ENCODE results near the gene HMG20A. TPM values are rescaled to one million over a fixed set of nuclear protein-coding genes. Genes with fewer than 3 reads are reported as not detected.

Gene HMG20A
- total and polyA plus RNA-seq, 2 of the 13 experiments (the other 11 are each of a cell fraction or from before 2014, with no cell fraction given) = 28.0 to 35.2 TPM

- TF ChIP-seq ZFP36L1 (CRISPR knock-in tag; IDR thresholded peaks at IDR 0.05) = no peak
- peak; percentile 96 for TF ChIP-seq ZNF777 (CRISPR knock-in tag; IDR thresholded peaks at IDR 0.05)
- TF ChIP-seq, protein P1, sequence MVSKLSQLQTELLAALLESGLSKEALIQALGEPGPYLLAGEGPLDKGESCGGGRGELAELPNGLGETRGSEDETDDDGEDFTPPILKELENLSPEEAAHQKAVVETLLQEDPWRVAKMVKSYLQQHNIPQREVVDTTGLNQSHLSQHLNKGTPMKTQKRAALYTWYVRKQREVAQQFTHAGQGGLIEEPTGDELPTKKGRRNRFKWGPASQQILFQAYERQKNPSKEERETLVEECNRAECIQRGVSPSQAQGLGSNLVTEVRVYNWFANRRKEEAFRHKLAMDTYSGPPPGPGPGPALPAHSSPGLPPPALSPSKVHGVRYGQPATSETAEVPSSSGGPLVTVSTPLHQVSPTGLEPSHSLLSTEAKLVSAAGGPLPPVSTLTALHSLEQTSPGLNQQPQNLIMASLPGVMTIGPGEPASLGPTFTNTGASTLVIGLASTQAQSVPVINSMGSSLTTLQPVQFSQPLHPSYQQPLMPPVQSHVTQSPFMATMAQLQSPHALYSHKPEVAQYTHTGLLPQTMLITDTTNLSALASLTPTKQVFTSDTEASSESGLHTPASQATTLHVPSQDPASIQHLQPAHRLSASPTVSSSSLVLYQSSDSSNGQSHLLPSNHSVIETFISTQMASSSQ (IDR thresholded peaks at IDR 0.05; ENCODE audit: low read depth) = no peak
- TF ChIP-seq, protein P1 (CRISPR knock-in tag; IDR thresholded peaks at IDR 0.05; ENCODE audit: borderline replicate concordance) = no peak
- no peak for TF ChIP-seq CHD4 (IDR thresholded peaks at IDR 0.05; ENCODE audit: borderline replicate concordance, low read length)
- no peak for TF ChIP-seq HNRNPK (IDR thresholded peaks at IDR 0.05; ENCODE audit: low read depth, low read length, poor library complexity, severe bottlenecking)
- TF ChIP-seq, protein P2, sequence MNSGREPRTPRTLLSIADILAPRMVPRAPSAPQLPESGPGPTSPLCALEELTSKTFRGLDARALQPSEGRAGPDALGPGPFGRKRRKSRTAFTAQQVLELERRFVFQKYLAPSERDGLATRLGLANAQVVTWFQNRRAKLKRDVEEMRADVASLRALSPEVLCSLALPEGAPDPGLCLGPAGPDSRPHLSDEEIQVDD (CRISPR knock-in tag; IDR thresholded peaks at IDR 0.05; ENCODE audit: borderline replicate concordance) = no peak
- TF ChIP-seq, protein P3, sequence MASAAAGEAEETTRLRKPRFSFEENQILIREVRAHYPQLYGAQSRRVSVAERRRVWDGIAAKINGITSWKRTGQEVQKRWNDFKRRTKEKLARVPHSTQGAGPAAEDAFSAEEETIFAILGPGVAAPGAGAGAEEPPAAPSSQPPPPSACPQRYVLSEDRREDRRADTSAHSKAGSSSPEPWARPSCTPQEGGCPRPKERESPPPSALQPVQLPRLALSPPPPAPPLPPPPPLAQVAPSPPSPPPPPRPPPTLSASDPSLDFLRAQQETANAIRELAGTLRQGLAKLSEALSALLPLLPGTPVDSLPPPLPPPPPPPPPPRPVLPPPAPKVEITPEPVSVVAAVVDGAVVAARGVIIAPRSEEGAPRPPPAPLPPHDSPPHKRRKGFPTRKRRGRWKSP (CRISPR knock-in tag; IDR thresholded peaks at IDR 0.05) = no peak
- TF ChIP-seq ARID2 (CRISPR knock-in tag; IDR thresholded peaks at IDR 0.05; ENCODE audit: borderline replicate concordance) = no peak
- no peak for TF ChIP-seq ZNF235 (CRISPR knock-in tag; IDR thresholded peaks at IDR 0.05; ENCODE audit: borderline replicate concordance)
- no peak for TF ChIP-seq ZNF530 (CRISPR knock-in tag; IDR thresholded peaks at IDR 0.05; ENCODE audit: low read depth)
- TF ChIP-seq ZNF747 (CRISPR knock-in tag; IDR thresholded peaks at IDR 0.05; ENCODE audit: borderline replicate concordance) = no peak
- no peak for TF ChIP-seq TGIF2 (CRISPR knock-in tag; IDR thresholded peaks at IDR 0.05)
- TF ChIP-seq KMT2A (CRISPR knock-in tag; IDR thresholded peaks at IDR 0.05) = no peak
- no peak for TF ChIP-seq ZNF343 (CRISPR knock-in tag; IDR thresholded peaks at IDR 0.05)
- no peak for TF ChIP-seq KDM6A (CRISPR knock-in tag; IDR thresholded peaks at IDR 0.05; ENCODE audit: low read depth)
- no peak for TF ChIP-seq GLI4 (CRISPR knock-in tag; IDR thresholded peaks at IDR 0.05; ENCODE audit: borderline replicate concordance)
- no peak for TF ChIP-seq THAP8 (CRISPR knock-in tag; IDR thresholded peaks at IDR 0.05; ENCODE audit: borderline replicate concordance)
- TF ChIP-seq, protein P4, sequence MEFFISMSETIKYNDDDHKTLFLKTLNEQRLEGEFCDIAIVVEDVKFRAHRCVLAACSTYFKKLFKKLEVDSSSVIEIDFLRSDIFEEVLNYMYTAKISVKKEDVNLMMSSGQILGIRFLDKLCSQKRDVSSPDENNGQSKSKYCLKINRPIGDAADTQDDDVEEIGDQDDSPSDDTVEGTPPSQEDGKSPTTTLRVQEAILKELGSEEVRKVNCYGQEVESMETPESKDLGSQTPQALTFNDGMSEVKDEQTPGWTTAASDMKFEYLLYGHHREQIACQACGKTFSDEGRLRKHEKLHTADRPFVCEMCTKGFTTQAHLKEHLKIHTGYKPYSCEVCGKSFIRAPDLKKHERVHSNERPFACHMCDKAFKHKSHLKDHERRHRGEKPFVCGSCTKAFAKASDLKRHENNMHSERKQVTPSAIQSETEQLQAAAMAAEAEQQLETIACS (CRISPR knock-in tag; IDR thresholded peaks at IDR 0.05) = peak; percentile 92
- no peak for TF ChIP-seq JUNB (CRISPR knock-in tag; IDR thresholded peaks at IDR 0.05; ENCODE audit: borderline replicate concordance)
- no peak for TF ChIP-seq TCF7 (IDR thresholded peaks at IDR 0.05; ENCODE audit: low read depth)
- no peak for TF ChIP-seq ZNF367 (CRISPR knock-in tag; IDR thresholded peaks at IDR 0.05; ENCODE audit: borderline replicate concordance)
- peak; percentile 20; the same call in 1 of the 2 replicates for TF ChIP-seq RFXAP (CRISPR knock-in tag; IDR thresholded peaks at IDR 0.05; ENCODE audit: borderline replicate concordance)
These were observed 665 bp upstream of the HMG20A start, which contains the start of gene PEAK1 (continued) for GRCh38 chr15:77419836-77420609.

Measured in HepG2 (cell line).